ENCODE results near the gene DBH.

The DBH gene

DNA sequence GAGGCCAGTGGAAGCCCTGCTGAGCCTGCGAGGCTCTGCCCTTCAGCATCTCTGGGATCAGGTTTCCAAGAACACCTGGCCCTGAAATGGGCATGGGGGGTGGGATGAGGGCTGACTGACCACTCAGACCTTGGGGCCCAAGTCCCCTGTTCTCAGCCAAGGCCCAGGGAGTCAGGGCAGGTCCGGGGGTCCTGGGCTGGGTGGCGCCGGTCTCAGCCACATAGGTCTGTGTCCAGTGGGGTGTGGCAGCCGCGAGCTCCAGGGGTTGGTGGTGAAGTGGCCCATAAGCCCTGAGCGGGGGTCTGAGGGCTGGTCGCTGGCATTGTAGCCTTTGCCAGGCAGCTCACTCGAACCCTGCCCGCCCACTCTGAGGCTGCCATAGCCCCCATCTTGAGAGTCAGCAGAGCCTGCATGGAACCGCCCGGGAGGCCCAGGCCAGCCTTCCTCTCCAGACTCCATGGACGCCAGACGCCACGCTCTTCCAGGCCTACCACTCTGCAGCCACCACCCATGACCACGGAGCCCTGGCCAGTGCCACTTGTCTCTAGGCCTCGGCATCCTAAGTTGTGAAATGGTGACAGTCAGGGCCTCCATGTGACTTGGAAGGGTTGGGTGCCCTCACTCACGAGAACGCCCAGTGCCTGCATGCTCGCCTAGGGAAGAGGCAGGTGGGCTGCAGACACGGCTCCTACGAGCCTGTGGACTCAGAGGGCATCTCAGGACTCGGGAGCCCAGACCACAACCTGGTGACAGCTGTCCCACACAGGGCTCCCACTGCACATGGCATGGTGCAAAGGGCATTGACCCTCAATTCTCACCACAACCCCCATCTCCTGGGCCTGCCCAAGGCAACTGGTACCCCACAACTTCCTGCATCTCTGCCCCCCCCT lies 6.7 kb upstream of the DBH start:
- no peak for DNase-seq (ENCODE audit: low read depth)
- H3K4me3 ChIP-seq (ENCODE audit: low read depth, low read length), result no peak overlapping the region
- TF ChIP-seq, protein P1, sequence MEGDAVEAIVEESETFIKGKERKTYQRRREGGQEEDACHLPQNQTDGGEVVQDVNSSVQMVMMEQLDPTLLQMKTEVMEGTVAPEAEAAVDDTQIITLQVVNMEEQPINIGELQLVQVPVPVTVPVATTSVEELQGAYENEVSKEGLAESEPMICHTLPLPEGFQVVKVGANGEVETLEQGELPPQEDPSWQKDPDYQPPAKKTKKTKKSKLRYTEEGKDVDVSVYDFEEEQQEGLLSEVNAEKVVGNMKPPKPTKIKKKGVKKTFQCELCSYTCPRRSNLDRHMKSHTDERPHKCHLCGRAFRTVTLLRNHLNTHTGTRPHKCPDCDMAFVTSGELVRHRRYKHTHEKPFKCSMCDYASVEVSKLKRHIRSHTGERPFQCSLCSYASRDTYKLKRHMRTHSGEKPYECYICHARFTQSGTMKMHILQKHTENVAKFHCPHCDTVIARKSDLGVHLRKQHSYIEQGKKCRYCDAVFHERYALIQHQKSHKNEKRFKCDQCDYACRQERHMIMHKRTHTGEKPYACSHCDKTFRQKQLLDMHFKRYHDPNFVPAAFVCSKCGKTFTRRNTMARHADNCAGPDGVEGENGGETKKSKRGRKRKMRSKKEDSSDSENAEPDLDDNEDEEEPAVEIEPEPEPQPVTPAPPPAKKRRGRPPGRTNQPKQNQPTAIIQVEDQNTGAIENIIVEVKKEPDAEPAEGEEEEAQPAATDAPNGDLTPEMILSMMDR (IDR thresholded peaks at IDR 0.05; ENCODE audit: insufficient read depth, low read depth, low read length, missing control alignments), result no peak

DNA sequence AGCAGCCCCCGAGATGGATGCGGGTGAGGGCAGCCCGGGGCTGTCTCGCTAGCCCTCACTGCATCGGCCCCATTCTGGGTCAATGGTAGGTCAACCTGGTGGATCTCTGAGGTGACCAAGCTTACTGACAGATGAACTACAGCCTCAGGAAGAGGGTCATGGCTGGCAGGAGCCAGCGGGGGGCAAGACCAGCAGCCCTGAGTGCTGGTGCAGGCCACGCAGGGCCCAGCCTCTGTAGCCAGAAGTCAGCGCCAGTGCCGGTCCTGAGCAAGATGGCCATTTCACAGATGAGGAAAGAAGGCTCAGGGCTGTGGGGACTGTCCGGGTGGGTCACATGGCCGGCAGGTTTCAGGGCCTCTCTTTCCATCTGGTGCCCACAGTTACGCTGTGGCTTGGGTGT lies 5.1 kb upstream of the DBH start:
- H3K4me3 ChIP-seq (ENCODE audit: low read depth, low read length), result no peak overlapping the region
- DNase-seq (ENCODE audit: low read depth), result no peak
- TF ChIP-seq, protein P1 (IDR thresholded peaks at IDR 0.05; ENCODE audit: insufficient read depth, low read depth, low read length, missing control alignments), result no peak

DNA sequence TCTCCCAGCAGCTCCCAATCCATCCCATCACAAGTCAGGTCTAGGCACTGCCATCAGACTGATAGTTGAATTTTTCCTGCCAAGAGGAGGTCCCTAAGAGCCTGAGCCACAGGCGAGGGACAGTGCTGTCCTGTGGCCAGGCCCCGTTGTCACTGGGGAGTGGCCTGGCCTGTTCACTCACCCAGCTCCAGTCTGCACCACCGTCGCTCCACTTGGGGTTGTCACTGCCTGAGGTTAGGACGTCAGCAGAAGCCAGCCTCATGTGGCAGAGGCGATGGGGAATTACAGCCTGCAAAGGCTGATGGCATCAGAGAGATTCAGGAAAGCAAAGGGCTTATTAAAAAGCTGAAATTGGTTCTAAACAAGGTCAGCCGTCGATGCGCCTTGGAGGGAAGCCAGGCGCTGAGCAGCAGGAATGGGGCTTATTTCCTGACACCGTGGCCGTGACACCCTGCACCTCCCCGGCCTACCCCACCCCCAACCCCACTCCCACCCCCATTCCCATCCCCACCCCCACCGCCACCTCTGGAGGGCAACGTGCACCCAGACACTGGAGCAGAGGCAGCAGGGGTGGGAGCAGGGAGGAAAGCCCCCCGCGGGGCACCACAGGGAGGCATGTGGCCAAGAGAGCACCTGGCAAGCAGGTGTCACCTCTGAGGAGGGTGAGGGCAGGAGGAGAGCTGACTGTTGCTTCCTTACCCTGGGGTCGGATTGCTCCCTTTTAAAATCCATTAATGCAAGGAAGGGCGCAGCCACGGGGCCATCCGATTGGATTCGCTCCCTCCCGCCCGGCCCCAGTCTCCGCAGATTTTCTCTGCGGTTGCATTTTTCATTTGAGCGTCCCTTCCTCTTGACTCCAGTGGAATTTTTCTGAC lies 3.1 kb upstream of the DBH start:
- no peak overlapping the region for H3K4me3 ChIP-seq (ENCODE audit: low read depth, low read length)
- TF ChIP-seq, protein P1 (IDR thresholded peaks at IDR 0.05; ENCODE audit: insufficient read depth, low read depth, low read length, missing control alignments), result no peak
- DNase-seq (ENCODE audit: low read depth), result no peak

DNA sequence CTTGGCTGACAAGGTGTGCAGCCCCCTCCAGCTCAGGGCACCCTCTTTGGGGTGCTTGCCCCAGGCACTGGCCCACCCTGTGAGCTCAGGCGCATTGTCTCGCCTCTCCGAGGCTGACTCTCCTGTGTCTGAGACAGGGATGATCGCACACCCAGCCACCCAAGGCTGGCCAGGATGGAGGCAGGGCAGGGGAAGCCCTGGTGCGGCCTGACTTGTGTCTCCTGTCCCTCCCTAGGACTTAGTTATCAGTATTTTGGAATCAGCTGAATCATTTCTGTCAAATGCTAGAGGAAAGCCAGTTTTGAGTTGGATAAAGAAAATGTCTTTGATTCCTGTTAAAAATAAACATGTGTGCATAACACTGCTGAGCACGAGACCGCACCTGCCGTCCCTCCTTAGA lies 2.5 kb upstream of the DBH start:
- TF ChIP-seq, protein P1 (IDR thresholded peaks at IDR 0.05; ENCODE audit: insufficient read depth, low read depth, low read length, missing control alignments), result no peak
- DNase-seq (ENCODE audit: low read depth), result no peak
- no peak overlapping the region for H3K4me3 ChIP-seq (ENCODE audit: low read depth, low read length)

DNA sequence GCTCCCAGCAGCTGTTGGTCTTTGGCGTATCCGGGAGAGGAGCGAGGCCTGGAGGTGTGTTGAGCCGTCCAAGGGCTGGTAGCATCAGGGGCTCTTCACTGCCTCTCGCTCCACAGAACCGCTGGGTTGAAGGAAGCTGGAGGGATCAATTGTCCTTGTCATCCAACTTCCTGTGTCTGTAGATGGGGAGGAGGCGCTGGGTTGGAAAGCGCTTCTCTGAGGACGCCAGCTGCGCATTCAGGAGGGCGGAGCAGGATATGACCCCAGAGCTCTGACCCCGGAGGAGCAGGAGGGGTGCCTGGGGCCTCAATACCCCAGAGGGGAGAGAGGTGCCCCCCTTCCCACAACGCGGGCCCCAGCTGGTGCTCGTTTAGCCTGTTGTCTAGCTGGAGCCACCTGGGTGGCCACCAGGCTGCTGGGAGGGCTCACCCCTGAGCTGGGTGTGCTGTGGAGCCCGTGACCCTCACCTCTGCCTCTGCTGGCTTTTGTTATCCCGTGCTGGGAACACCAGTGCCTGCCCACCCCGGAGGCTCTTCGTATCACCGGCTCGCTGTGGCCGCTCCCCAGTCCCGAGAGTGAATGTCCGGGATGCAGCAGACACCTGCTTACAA lies 2.0 kb upstream of the DBH start:
- no peak for DNase-seq (ENCODE audit: low read depth)

DNA sequence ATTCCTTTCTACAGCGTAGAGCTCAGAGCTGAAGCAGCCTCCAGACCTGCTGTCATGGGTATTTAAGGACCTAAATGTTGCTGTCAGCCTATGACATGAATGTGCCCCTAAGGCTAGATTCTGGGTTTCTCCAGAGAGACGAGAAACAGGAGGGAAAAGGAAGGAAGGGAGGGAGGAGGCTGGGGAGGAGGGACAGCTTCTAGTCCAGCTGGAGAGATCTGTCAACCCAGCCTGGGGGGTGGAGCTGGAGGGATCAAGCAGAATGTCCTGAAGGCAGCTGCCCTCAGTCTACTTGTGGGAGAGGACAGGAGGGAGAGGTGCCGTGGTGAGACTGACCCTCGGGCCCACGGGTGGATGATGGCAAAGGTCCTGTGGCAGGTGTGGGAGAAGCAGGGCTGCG lies 1.1 kb upstream of the DBH start:
- no peak for DNase-seq (ENCODE audit: low read depth)
- TF ChIP-seq, protein P1 (IDR thresholded peaks at IDR 0.05; ENCODE audit: insufficient read depth, low read depth, low read length, missing control alignments), result no peak

More for the DNA sequence above, 2.0 kb upstream of the DBH start:
- no peak overlapping the region for H3K4me3 ChIP-seq (ENCODE audit: low read depth, low read length)
- TF ChIP-seq, protein P1 (IDR thresholded peaks at IDR 0.05; ENCODE audit: insufficient read depth, low read depth, low read length, missing control alignments), result no peak

More for the DNA sequence above, 1.1 kb upstream of the DBH start:
- no peak overlapping the region for H3K4me3 ChIP-seq (ENCODE audit: low read depth, low read length)

Measured in GM12865 (cell line).